ENCODE results near the gene ERVH48-1. TPM values are rescaled to one million over a fixed set of nuclear protein-coding genes. Genes with fewer than 3 reads are reported as not detected.
"Not testable (repeated sequence)": the region's sequence is repeated elsewhere in the genome, so short reads cannot be mapped to it uniquely, and the experiment has no call there.

ERVH48-1 gene
- polyA plus RNA-seq, 1 experiment: not detected

DNA sequence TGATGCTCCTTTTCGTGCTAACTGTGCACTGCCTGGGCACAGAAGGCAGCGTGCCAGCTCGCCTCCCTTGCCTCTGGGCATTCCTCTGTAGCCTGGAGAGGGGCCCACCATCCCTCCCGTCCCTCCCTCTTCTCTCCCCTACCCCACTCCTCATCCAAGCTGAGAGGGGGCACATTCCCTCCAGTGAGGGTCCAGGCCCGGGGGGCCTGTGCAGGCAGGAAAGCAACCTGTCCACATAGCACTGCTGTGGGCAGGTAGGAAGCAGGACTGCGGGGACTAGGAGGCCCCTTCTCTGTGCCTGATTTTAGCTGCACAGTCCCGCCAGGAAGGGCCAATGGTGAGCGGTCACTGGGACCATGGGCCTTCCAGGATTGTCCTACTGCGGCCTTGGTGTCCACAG is 38.7 kb upstream of the ERVH48-1 start:
- no peaks in the 10 kb centered on the region for H3K36me3 ChIP-seq (ENCODE audit: control insufficient read depth, insufficient read depth, low read length)
- H3K27me3 ChIP-seq (ENCODE audit: control insufficient read depth, insufficient read depth, low read length): no peaks in the 10 kb centered on the region
- CTCF ChIA-PET: no interaction called here
- H3K4me3 ChIP-seq (ENCODE audit: low read depth, low read length): no peak overlapping the region
- TF ChIP-seq, protein P1, sequence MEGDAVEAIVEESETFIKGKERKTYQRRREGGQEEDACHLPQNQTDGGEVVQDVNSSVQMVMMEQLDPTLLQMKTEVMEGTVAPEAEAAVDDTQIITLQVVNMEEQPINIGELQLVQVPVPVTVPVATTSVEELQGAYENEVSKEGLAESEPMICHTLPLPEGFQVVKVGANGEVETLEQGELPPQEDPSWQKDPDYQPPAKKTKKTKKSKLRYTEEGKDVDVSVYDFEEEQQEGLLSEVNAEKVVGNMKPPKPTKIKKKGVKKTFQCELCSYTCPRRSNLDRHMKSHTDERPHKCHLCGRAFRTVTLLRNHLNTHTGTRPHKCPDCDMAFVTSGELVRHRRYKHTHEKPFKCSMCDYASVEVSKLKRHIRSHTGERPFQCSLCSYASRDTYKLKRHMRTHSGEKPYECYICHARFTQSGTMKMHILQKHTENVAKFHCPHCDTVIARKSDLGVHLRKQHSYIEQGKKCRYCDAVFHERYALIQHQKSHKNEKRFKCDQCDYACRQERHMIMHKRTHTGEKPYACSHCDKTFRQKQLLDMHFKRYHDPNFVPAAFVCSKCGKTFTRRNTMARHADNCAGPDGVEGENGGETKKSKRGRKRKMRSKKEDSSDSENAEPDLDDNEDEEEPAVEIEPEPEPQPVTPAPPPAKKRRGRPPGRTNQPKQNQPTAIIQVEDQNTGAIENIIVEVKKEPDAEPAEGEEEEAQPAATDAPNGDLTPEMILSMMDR (IDR thresholded peaks at IDR 0.05; ENCODE audit: insufficient read depth, low read depth, low read length): no peak
- no peak for DNase-seq (ENCODE audit: low read depth)
- POLR2A ChIA-PET: no interaction called here

DNA sequence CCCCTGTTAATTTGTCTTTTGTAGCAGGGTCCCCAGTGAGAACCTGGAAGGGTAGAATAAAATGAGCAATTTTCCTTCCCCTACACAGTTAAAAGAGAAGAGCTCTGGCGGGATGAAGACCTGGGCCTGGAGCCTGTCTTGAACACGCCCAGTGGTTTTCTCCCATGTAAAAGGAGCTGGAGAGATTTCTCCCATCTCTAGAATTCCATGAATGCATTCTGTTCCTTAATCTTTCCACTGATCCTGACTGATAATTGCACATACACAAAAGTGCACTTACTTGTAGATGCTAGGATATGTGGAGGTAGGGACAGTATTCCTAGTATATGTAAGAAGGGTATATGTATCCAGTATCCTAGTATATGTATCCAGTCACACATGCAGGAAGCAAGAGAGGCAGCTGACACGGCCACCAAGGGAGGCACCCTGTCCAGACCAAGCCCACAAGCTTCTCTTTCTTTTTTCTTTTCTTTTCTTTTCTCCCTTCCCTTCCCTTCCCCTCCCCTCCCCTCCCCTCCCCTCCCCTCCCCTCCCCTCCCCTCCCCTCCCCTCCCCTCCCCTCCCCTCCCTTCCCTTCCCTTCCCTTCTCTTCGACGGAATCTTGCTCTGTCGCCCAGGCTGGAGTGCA is 37.1 kb upstream of the ERVH48-1 start:
- Histone ChIP-seq H3K27me3 (ENCODE audit: control insufficient read depth, insufficient read depth, low read length) (no peaks in the 10 kb centered on the region), H3K4me3 (ENCODE audit: low read depth, low read length) (no peak overlapping the region), H3K36me3 (ENCODE audit: control insufficient read depth, insufficient read depth, low read length) (no peaks in the 10 kb centered on the region)
- CTCF ChIA-PET: interaction anchor here (0.6 kb wide), 1 partner anchor 64 kb away, joined by 4 read pairs; no protein-coding TSS in a partner anchor
- TF ChIP-seq, protein P1 (IDR thresholded peaks at IDR 0.05; ENCODE audit: insufficient read depth, low read depth, low read length): no peak
- DNase-seq (ENCODE audit: low read depth): no peak
- POLR2A ChIA-PET: interaction anchor here (0.5 kb wide), 2 partner anchors 11 to 781 kb away, joined by 4 to 8 read pairs; no protein-coding TSS in a partner anchor

DNA sequence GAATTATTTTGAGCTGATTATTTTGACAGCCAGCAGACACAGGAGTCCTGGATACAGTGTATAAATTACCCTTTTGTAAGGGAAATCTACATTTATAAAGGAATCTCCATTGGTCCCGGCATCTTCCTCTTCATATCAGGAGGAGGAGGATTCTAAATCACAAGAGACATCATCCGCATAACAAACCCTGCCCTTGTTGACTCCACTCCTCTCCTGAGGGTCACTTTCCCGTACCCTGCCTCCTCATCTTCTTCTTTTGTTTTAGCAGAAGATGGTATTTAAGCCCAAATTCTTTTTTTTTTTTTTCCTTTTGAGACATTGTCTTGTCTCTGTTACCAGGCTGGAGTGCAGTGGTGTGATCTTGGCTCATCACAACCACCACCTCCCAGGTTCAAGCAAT is 34.3 kb upstream of the ERVH48-1 start:
- POLR2A ChIA-PET: no interaction called here
- Histone ChIP-seq H3K36me3 (ENCODE audit: control insufficient read depth, insufficient read depth, low read length) (no peaks in the 10 kb centered on the region), H3K27me3 (ENCODE audit: control insufficient read depth, insufficient read depth, low read length) (no peaks in the 10 kb centered on the region), H3K4me3 (ENCODE audit: low read depth, low read length) (no peak overlapping the region)
- CTCF ChIA-PET: no interaction called here
- no peak for DNase-seq (ENCODE audit: low read depth)
- TF ChIP-seq, protein P1 (IDR thresholded peaks at IDR 0.05; ENCODE audit: insufficient read depth, low read depth, low read length): no peak

DNA sequence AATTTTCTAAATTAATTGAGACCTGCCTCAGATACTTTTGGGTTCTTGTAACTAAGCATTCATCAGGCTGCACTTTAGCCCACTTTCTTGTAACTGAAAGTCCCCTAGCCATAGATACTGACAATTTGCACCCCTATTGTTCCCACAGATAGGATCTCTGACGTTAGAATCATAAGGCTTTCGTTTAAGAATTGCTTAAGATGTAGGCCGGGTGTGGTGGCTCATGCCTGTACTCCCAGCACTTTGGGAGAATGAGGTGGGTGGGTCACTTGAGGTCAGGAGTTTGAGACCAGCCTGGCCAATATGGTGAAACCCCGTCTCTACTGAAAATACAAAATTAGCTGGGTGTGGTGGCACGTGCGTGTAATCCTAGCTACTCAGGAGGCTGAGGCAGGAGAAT is 32.7 kb upstream of the ERVH48-1 start:
- H3K36me3 ChIP-seq (ENCODE audit: control insufficient read depth, insufficient read depth, low read length); POLR2A ChIA-PET; H3K4me3 ChIP-seq (ENCODE audit: low read depth, low read length); H3K27me3 ChIP-seq (ENCODE audit: control insufficient read depth, insufficient read depth, low read length); DNase-seq (ENCODE audit: low read depth): not testable (repeated sequence)
- CTCF ChIA-PET: interaction anchor here (1.0 kb wide), 1 partner anchor 15 kb away, joined by 3 read pairs; no protein-coding TSS in a partner anchor

DNA sequence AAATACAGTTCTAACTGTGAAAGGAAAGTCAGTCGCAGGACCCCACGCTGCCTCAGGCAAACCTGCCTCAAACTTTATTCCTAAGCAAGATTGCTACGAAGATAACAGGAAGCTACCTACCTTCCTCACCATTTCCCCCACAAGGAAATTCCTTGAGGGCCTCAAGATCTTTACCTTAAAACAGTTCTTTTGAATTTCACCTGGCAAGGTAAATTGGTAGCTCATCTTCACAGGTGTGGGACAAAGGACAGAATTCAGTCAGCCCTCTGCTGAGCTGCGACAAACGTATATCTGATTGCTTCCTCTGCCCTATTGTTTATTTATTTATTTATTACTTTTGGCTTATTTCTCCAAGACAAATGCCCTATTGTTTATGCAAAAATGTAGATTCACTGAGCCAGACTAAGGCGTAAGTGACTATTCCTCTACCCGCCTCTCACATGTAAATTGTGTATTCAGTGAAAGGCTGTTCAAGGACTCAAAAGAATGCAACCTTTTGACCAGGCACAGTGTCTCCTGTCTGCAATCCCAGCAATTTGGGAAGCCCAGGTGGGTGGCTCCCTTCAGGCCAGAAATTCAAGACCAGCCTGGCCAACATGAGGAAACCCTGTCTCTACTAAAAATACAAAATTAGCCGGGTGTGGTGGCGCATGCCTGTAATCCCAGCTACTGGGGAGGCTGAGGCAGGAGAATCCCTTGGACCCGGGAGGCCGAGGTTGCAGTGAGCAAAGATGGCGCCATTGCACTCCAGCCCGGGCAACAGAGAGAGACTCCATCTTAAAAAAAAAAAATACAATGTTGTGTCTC is 31.6 kb upstream of the ERVH48-1 start:
- CTCF ChIA-PET: interaction anchor here (1.0 kb wide), 2 partner anchors 13 to 16 kb away, joined by 3 read pairs; no protein-coding TSS in a partner anchor
- POLR2A ChIA-PET: no interaction called here
- DNase-seq (ENCODE audit: low read depth): no peak
- H3K36me3 ChIP-seq (ENCODE audit: control insufficient read depth, insufficient read depth, low read length): no peaks in the 10 kb centered on the region
- H3K27me3 ChIP-seq (ENCODE audit: control insufficient read depth, insufficient read depth, low read length): no peaks in the 10 kb centered on the region
- TF ChIP-seq, protein P1 (IDR thresholded peaks at IDR 0.05; ENCODE audit: insufficient read depth, low read depth, low read length): no peak
- H3K4me3 ChIP-seq (ENCODE audit: low read depth, low read length): no peak overlapping the region

DNA sequence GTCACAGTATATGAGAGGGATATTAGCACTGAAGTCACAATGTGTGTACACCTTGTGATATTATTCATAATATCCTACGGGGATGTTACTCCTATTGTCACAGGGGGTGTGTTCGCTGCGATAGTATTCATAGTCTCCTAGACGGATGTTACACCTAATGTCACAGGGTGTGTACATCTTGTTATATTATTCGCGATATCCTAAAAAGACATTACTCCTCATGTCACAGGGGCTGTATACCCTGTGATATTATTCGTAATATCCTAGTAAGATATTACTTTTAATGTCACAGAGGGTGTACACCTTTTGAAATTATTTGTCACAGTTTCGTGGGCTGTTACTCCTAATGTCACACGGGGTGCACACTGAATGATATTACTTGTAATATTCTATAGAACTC is 25.8 kb upstream of the ERVH48-1 start:
- DNase-seq (ENCODE audit: low read depth); CTCF ChIA-PET; H3K36me3 ChIP-seq (ENCODE audit: control insufficient read depth, insufficient read depth, low read length); H3K27me3 ChIP-seq (ENCODE audit: control insufficient read depth, insufficient read depth, low read length); H3K4me3 ChIP-seq (ENCODE audit: low read depth, low read length); POLR2A ChIA-PET: not testable (repeated sequence)

DNA sequence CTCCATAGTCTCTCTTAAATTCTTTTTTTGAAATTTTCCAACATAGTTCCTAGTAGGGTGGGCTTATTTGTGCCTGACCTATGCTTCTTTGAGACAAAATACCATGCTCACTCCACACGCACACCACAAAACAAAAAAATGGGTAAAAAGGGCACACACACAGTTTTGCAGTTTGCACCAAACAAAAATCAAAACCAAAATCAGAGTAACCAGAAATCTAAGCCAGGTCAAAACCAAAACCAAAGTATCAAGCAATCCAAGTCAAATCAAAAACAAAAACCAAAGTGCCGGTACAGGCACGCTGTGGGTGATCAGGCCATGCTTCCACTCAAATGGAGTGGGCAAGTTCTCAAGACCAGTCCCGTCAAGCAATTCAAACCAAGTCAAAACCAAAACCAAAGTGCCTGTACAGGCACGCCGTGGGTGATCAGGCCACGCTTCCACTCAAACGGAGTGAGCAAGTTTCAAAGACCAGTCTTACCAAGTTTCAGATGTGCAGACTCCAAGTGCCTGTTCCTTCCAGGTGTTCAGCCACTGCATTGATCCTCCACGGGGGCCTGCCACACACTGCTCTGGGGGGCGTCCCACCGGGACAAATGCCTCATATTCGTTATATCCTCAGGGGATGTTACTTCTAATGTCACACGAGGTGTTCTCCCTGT is 23.8 kb upstream of the ERVH48-1 start:
- CTCF ChIA-PET; POLR2A ChIA-PET; H3K4me3 ChIP-seq (ENCODE audit: low read depth, low read length); H3K36me3 ChIP-seq (ENCODE audit: control insufficient read depth, insufficient read depth, low read length); H3K27me3 ChIP-seq (ENCODE audit: control insufficient read depth, insufficient read depth, low read length); DNase-seq (ENCODE audit: low read depth): not testable (repeated sequence)

All from BJ (cell line).